Activated CD8-positive, alpha-beta memory T cell treated with anti-CD3 and anti-CD28 coated beads, Interleukin-2, amount 50 U/mL, for 48 hours (primary cell): ENCODE data around the gene SUMO3.
"Not testable (repeated sequence)": the region's sequence is repeated elsewhere in the genome, so short reads cannot be mapped to it uniquely, and the experiment has no call there.

Experiments used
- DNase-seq: peaks from one replicate; pipeline ENCODE4 v3.0.0-alpha.2; 2020

Gene SUMO3

GRCh38 chr21:44846485-44847260 is 28.8 kb upstream of the SUMO3 start:
- DNase-seq, result peak; percentile 64

- DNase-seq, result no peak
Measured at GRCh38 chr21:44846224-44846484, 28.3 kb upstream of the SUMO3 start.

GRCh38 chr21:44845418-44846223 is 27.8 kb upstream of the SUMO3 start:
- DNase-seq, result peak; percentile 83

- DNase-seq, result no peak
Measured at GRCh38 chr21:44844256-44844655, 26.4 kb upstream of the SUMO3 start.

- no peak for DNase-seq
Measured at GRCh38 chr21:44842721-44843445, 25.0 kb upstream of the SUMO3 start.

GRCh38 chr21:44842087-44842486 is 24.2 kb upstream of the SUMO3 start:
- no peak for DNase-seq

- no peak for DNase-seq
Measured at GRCh38 chr21:44840771-44841170, 22.9 kb upstream of the SUMO3 start.

- no peak for DNase-seq
Measured at GRCh38 chr21:44838951-44839350, 21.1 kb upstream of the SUMO3 start.

- DNase-seq, result no peak
Measured at GRCh38 chr21:44838039-44838895, 20.4 kb upstream of the SUMO3 start.

- no peak for DNase-seq
Measured at GRCh38 chr21:44837537-44837936, 19.7 kb upstream of the SUMO3 start.

GRCh38 chr21:44836666-44837471 is 19.0 kb upstream of the SUMO3 start:
- DNase-seq, result no peak

- no peak for DNase-seq
Measured at GRCh38 chr21:44836349-44836665, 18.4 kb upstream of the SUMO3 start.

GRCh38 chr21:44835647-44835973 is 17.7 kb upstream of the SUMO3 start:
- DNase-seq, result no peak

- DNase-seq, result no peak
Measured at GRCh38 chr21:44834951-44835646, 17.2 kb upstream of the SUMO3 start.

GRCh38 chr21:44834231-44834950 is 16.5 kb upstream of the SUMO3 start:
- DNase-seq, result no peak

- no peak for DNase-seq
Measured at GRCh38 chr21:44833663-44834062, 15.8 kb upstream of the SUMO3 start.

GRCh38 chr21:44832516-44833255 is 14.8 kb upstream of the SUMO3 start:
- not testable (repeated sequence) for DNase-seq

GRCh38 chr21:44831227-44831860 is 13.5 kb upstream of the SUMO3 start:
- no peak for DNase-seq

- DNase-seq, result no peak
Measured at GRCh38 chr21:44829507-44830092, 11.7 kb upstream of the SUMO3 start.
